H1 (cell line): ENCODE results near the gene CLDN2. TPM values are rescaled to one million over a fixed set of nuclear protein-coding genes. Genes with fewer than 3 reads are reported as not detected.

Experiments
- CTCF ChIA-PET: fragments of 300-600 bp; sonication (Branson Sonifier 250); formaldehyde crosslinking; loops from one replicate; lab custom pipeline; 2021; ENCODE audit not compliant: partially characterized antibody; lab: Charles Lee
- POLR2A ChIA-PET: fragments of 300-600 bp; sonication (Branson Sonifier 250); formaldehyde crosslinking; loops from one replicate; lab custom pipeline; 2021; ENCODE audit warnings: inconsistent platforms; ENCODE audit not compliant: partially characterized antibody; lab: Charles Lee
- DNase-seq, 2 experiments: peaks; one replicate each; pipeline versions ENCODE4 v3.0.0 to v3.0.0-alpha.2; 2010 to 2022; ENCODE audit warnings: low spot score in 2 of 2, low read depth in 1 of 2, mixed read lengths in 1 of 2
- FAIRE-seq: peaks from 2 replicates; lab custom pipeline; 2011; peaks lifted over from hg19 to GRCh38; lab: Jason Lieb, UNC
- H2AFZ ChIP-seq: 2 replicates; pipeline ENCODE4 v1.8.1; 2012; ENCODE audit warnings: low read length, inconsistent platforms
- H2AK5ac ChIP-seq: 2 replicates; pipeline ENCODE4 v1.6.1; 2013; ENCODE audit warnings: low read depth, low read length
- H2BK120ac ChIP-seq: replicated peaks from 2 replicates; pipeline ENCODE3; 2013; ENCODE audit warnings: low read depth, low read length, inconsistent platforms
- H2BK12ac ChIP-seq: 2 replicates; pipeline ENCODE4 v1.6.1; 2013; ENCODE audit warnings: low read depth, low read length
- H2BK15ac ChIP-seq: 2 replicates; pipeline ENCODE4 v1.6.1; 2013; ENCODE audit warnings: low read length
- H2BK20ac ChIP-seq: 2 replicates; pipeline ENCODE4 v1.6.1; 2013; ENCODE audit warnings: low read length
- H2BK5ac ChIP-seq: 2 replicates; pipeline ENCODE4 v1.6.1; 2013; ENCODE audit warnings: low read depth, low read length
- H3K14ac ChIP-seq: 2 replicates; pipeline ENCODE4 v1.6.1; 2013; ENCODE audit warnings: inconsistent platforms; ENCODE audit not compliant: insufficient read length
- H3K18ac ChIP-seq: 2 replicates; pipeline ENCODE4 v1.6.1; 2013; ENCODE audit warnings: low read length; ENCODE audit errors: extremely low read depth
- H3K23ac ChIP-seq: 2 replicates; pipeline ENCODE4 v1.6.1; 2013; ENCODE audit warnings: inconsistent platforms; ENCODE audit not compliant: insufficient read length
- H3K23me2 ChIP-seq: 2 replicates; pipeline ENCODE4 v1.6.1; 2013; ENCODE audit warnings: low read depth, low read length
- H3K27ac ChIP-seq: 2 replicates; pipeline ENCODE4 v1.6.1; 2011; ENCODE audit warnings: low read depth, low read length, inconsistent platforms
- H3K27me3 ChIP-seq, 4 experiments: replicated peaks in 1 of 4; 1 replicate in 1 of 4; 2 replicates in 3 of 4; pipeline versions ENCODE4 v1.6.1 to v1.8.1; 2011 to 2013; ENCODE audit warnings: low read length in 3 of 4, mild to moderate bottlenecking in 3 of 4, inconsistent platforms in 2 of 4, mixed read lengths in 2 of 4, moderate library complexity in 1 of 4; ENCODE audit not compliant: control insufficient read depth in 3 of 4, insufficient read depth in 3 of 4; ENCODE audit errors: extremely low read depth in 1 of 4
- H3K36me3 ChIP-seq, 4 experiments: 2 replicates each; pipeline versions ENCODE4 v1.6.1 to v1.8.1; 2011 to 2013; ENCODE audit warnings: mild to moderate bottlenecking in 4 of 4, low read length in 3 of 4, moderate library complexity in 2 of 4, control low read depth in 1 of 4, inconsistent platforms in 1 of 4; ENCODE audit not compliant: insufficient read depth in 4 of 4, control insufficient read depth in 2 of 4
- H3K4ac ChIP-seq: replicated peaks from 2 replicates; pipeline ENCODE3; 2013; ENCODE audit warnings: low read length, low read depth, mixed read lengths, inconsistent platforms; ENCODE audit not compliant: insufficient read length
- H3K4me1 ChIP-seq, 4 experiments: replicated peaks in 1 of 4; 1 replicate in 1 of 4; 2 replicates in 3 of 4; pipeline versions ENCODE4 v1.6.1 to v1.8.1; 2011 to 2013; ENCODE audit warnings: low read length in 3 of 4, inconsistent platforms in 2 of 4, mixed read lengths in 1 of 4; ENCODE audit not compliant: insufficient read depth in 4 of 4, control insufficient read depth in 3 of 4
- H3K4me2 ChIP-seq, 2 experiments: 2 replicates each; pipeline versions ENCODE4 v1.6.1 to v1.8.1; 2011 to 2013; ENCODE audit warnings: low read depth in 2 of 2, low read length in 2 of 2, control low read depth in 1 of 2, inconsistent platforms in 1 of 2, mild to moderate bottlenecking in 1 of 2; ENCODE audit not compliant: insufficient read depth in 1 of 2
- H3K4me3 ChIP-seq, 4 experiments: fragments of 200-600, 300-600 bp in 1 of 4; sonication (generic), shearing (Covaris generic), sonication (Bioruptor Twin) in 1 of 4; 2 replicates each; pipeline versions ENCODE4 v1.5.1 to v1.8.1; 2011 to 2016; ENCODE audit warnings: low read length in 4 of 4, low read depth in 3 of 4, control low read depth in 2 of 4, inconsistent platforms in 2 of 4, mild to moderate bottlenecking in 2 of 4, mixed read lengths in 1 of 4, moderate library complexity in 1 of 4; ENCODE audit not compliant: insufficient read depth in 2 of 4; ENCODE audit errors: extremely low read depth in 1 of 4
- H3K56ac ChIP-seq: replicated peaks from 2 replicates; pipeline ENCODE3; 2013; ENCODE audit warnings: low read depth, mild to moderate bottlenecking, mixed read lengths, low read length, inconsistent platforms; ENCODE audit not compliant: insufficient read length
- H3K79me1 ChIP-seq: 2 replicates; pipeline ENCODE4 v1.6.1; 2013; ENCODE audit warnings: low read depth, low read length, control low read depth
- H3K79me2 ChIP-seq, 2 experiments: 2 replicates each; pipeline versions ENCODE4 v1.6.1 to v1.8.1; 2012 to 2013; ENCODE audit warnings: low read length in 2 of 2, mild to moderate bottlenecking in 2 of 2, inconsistent platforms in 1 of 2; ENCODE audit not compliant: insufficient read depth in 2 of 2, control insufficient read depth in 1 of 2
- H3K9ac ChIP-seq, 4 experiments: replicated peaks in 1 of 4; 1 replicate in 1 of 4; 2 replicates in 3 of 4; pipeline versions ENCODE4 v1.6.1 to v1.8.1; 2011 to 2013; ENCODE audit warnings: low read depth in 3 of 4, low read length in 3 of 4, control low read depth in 2 of 4, mild to moderate bottlenecking in 2 of 4, moderate library complexity in 2 of 4, inconsistent platforms in 1 of 4; ENCODE audit errors: extremely low read depth in 1 of 4
- H3K9me3 ChIP-seq, 2 experiments: 2 replicates each; pipeline versions ENCODE4 v1.6.1 to v1.8.1; 2012 to 2013; ENCODE audit warnings: mild to moderate bottlenecking in 2 of 2, moderate library complexity in 2 of 2, control low read depth in 1 of 2, inconsistent platforms in 1 of 2, low read depth in 1 of 2, low read length in 1 of 2, mixed read lengths in 1 of 2; ENCODE audit not compliant: insufficient read depth in 2 of 2
- H4K20me1 ChIP-seq, 2 experiments: replicated peaks in 1 of 2; 2 replicates each; pipeline versions ENCODE3 to v1.8.1; 2011 to 2013; ENCODE audit warnings: inconsistent platforms in 2 of 2, low read length in 2 of 2, mild to moderate bottlenecking in 1 of 2; ENCODE audit not compliant: insufficient read depth in 2 of 2, control insufficient read depth in 1 of 2
- H4K5ac ChIP-seq: 2 replicates; pipeline ENCODE4 v1.6.1; 2013; ENCODE audit warnings: low read length, low read depth, mixed read lengths, inconsistent platforms; ENCODE audit not compliant: insufficient read length
- H4K8ac ChIP-seq: 2 replicates; pipeline ENCODE4 v1.8.0; 2013; ENCODE audit warnings: mild to moderate bottlenecking, moderate library complexity, low read length, inconsistent platforms; ENCODE audit not compliant: insufficient read depth; ENCODE audit errors: extremely low read depth
- H4K91ac ChIP-seq: replicated peaks from 2 replicates; pipeline ENCODE3; 2013; ENCODE audit warnings: low read length, mixed read lengths, inconsistent platforms; ENCODE audit not compliant: insufficient read length
- PHF8 ChIP-seq: fragments of 200-600 bp; sonication (generic); conservative IDR thresholded peaks from 2 replicates; pipeline ENCODE4 v1.7.1; 2012; ENCODE audit warnings: low read depth, mild to moderate bottlenecking, inconsistent platforms, low read length, moderate library complexity
- SAP30 ChIP-seq: fragments of 300-600 bp; sonication (generic); IDR thresholded peaks from 2 replicates; pipeline ENCODE4 v1.7.1; 2012; ENCODE audit warnings: low read length, moderate library complexity, mild to moderate bottlenecking, inconsistent platforms; ENCODE audit not compliant: insufficient read depth, insufficient replicate concordance
- WGBS, 2 experiments: shearing (Covaris generic) in 1 of 2; methylation state at CpG; one replicate each; pipeline versions ENCODE4 v1.1.6 to v1.1.7; 2013 to 2015; ENCODE audit warnings: low lambda C conversion rate in 2 of 2, mixed read lengths in 2 of 2, inconsistent platforms in 1 of 2, low coverage in 1 of 2, missing lambda C conversion rate in 1 of 2; ENCODE audit not compliant: insufficient replicate concordance in 2 of 2, insufficient coverage in 1 of 2, insufficient read length in 1 of 2; ENCODE audit errors: extremely low coverage in 1 of 2, missing lambda C conversion rate in 1 of 2; 5-methylcytosine and 5-hydroxymethylcytosine counted together
- polyA plus RNA-seq, 7 experiments: library from polyadenylated mRNA; depleted of rRNA in 3 of 7; stranded (reverse) in 5 of 7; unstranded in 2 of 7; fragments of >200 nt in 5 of 7; fragments of 200-250 nt in 2 of 7; gene quantifications; 1 replicate in 5 of 7; 2 replicates in 1 of 7; 4 replicates in 1 of 7; pipeline versions ENCODE4 v1.2.1 to v1.2.3, GENCODE V29; 2011 to 2013; ENCODE audit warnings: missing spikeins in 2 of 7, mixed read lengths in 2 of 7
- total RNA-seq: library from RNA; stranded (reverse); fragmentation: NEBNext Ultra II Directional; extraction: Animal tissue kit (Norgen Biotek cat#: 25700); gene quantifications from 2 replicates; pipeline ENCODE4 v1.2.1, GENCODE V29; 2021

CLDN2 gene
- total and polyA plus RNA-seq, 2 of the 8 experiments (the other 6 are each of a cell fraction or from before 2014, with no cell fraction given): 0.02 TPM; not detected in 1

DNA sequence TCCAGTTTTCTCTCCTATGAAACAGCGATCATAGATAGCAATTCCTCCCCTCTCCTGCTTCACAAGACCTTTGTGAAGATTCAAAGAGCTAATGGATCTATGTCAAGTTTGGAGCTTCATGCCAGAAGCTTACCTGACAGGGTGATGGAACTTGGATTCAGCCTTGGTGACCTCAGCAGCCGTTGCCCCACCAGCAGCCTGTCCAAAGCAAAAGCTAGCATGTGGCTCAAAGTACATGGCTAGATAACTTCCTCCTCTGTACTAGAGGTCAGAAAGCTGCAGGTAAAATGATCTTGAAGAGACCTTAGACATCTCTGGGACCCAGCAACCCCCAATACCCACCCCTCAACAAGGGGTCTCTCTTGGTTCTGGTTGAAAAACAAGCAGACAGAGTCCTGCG lies 18.9 kb upstream of the CLDN2 start:
- 64% methylated on average over 2 of the region's 3 CpGs; no CpG with 5 or more reads in 1 of the 2 experiments for WGBS, 2 experiments
- Histone ChIP-seq H3K23me2 (no peaks in the 10 kb centered on the region), H3K9me3 (no peaks in the 10 kb centered on the region), H3K79me2 (no peaks in the 10 kb centered on the region), H4K8ac (no peak overlapping the region), H2BK5ac (no peak overlapping the region), H3K36me3 (no peaks in the 10 kb centered on the region), H3K4me2 (no peak overlapping the region), H3K4me1 (no peaks in the 10 kb centered on the region; a peak in 1 of 7 replicates), H4K5ac (no peak overlapping the region), H2AK5ac (no peak overlapping the region), H3K56ac (no peak overlapping the region), H2BK20ac (no peak overlapping the region), H3K4ac (no peak overlapping the region), H4K91ac (no peak overlapping the region), H3K23ac (no peak overlapping the region), H2BK12ac (no peak overlapping the region), H2BK120ac (no peak overlapping the region), H3K14ac (no peak overlapping the region), H3K27ac (no peak overlapping the region), H3K79me1 (no peaks in the 10 kb centered on the region), H3K27me3 (no peaks in the 10 kb centered on the region), H3K9ac (no peak overlapping the region), H4K20me1 (no peaks in the 10 kb centered on the region), H2BK15ac (no peak overlapping the region), H3K4me3 (no peak overlapping the region), H2AFZ (no peak overlapping the region), H3K18ac (no peak overlapping the region)
- ChIA-PET CTCF (interaction anchor here (0.5 to 5.6 kb wide), 6 partner anchors 9 to 609 kb away, joined by 3 to 50 read pairs (median 6); partner anchors contain the start of gene CLDN2), POLR2A (no interaction called here)
- DNase-seq (no peak), FAIRE-seq (no peak)
- TF ChIP-seq PHF8: no peak
- no peak for TF ChIP-seq SAP30
